ENCODE measurements around the gene LAMA5. TPM values are rescaled to one million over a fixed set of nuclear protein-coding genes. Genes with fewer than 3 reads are reported as not detected.

LAMA5 gene
- total and polyA plus RNA-seq, 2 donors (not counting 1 experiment from before 2014, with no cell fraction given), result 52.9 to 83.5 TPM

DNA sequence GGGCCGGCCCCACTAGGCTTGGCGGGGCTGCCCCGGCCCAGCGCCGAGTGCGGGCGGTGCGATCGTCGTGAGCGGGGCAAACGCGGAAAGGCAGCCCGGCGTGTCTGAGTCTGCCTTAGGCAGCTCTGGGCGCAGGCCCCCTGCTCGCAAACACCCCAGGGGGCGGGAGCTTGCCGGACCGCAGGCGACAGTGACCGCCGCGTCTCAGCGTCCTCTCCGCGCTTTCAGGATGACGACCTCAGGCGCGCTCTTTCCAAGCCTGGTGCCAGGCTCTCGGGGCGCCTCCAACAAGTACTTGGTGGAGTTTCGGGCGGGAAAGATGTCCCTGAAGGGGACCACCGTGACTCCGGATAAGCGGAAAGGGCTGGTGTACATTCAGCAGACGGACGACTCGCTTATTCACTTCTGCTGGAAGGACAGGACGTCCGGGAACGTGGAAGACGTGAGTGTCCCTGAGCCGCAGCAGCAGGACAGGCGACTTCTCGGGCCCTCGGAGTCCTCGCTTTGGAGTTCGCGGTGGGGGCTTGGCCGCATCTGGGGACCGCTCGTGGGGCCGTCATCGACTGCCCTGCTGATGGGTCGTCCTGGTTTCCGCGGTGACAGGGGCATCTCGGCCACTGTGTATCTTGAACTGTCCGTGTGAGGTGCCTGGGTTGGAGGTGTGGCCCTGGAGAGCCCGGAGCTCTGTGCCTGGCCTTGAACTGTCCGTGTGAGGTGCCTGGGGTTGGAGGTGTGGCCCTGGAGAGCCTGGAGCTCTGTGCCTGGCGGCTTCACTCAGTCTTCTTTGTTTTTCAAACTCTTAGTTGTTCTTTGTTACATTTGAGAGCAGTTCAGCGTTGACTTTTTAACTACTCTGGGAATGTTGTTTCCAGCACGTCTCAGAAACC, 63.5 kb downstream of the LAMA5 start:
- no peaks in the 10 kb centered on the region for H3K27me3 Mint-ChIP-seq
- peak overlapping the region; percentile 87 for H3K9ac ChIP-seq (ENCODE audit: low read length)
- POLR2A ChIA-PET, result interaction anchor here (0.6 to 1.6 kb wide), 4 partner anchors 34 to 314 kb away, joined by 3 to 15 read pairs (median 4); partner anchors contain the start of gene RPS21
- H3K9me3 ChIP-seq (ENCODE audit: control extremely low read depth in 1 of 3, control insufficient read depth in 2 of 3, insufficient read depth in 1 of 3, low read length in 2 of 3), result no peaks in the 10 kb centered on the region
- ATAC-seq (ENCODE audit: low read depth) (no peak), DNase-seq (peak; percentile 51)
- peak overlapping the region in 1 of 2 donors; percentile 74 for H3K27ac ChIP-seq (ENCODE audit: low read length in 2 of 2)
- no peaks in the 10 kb centered on the region for H3K27me3 ChIP-seq (replicated peaks in 1 of 4; ENCODE audit: control extremely low read depth in 1 of 4, control insufficient read depth in 3 of 4, insufficient read depth in 4 of 4, low read length in 3 of 4)
- H3K79me2 ChIP-seq (ENCODE audit: control insufficient read depth, insufficient read depth, low read length), result peaks cover 34% of the 10 kb centered on the region
- intact Hi-C loops (cut with micrococcal nuclease), result loop anchor here (2.0 to 10.0 kb wide), 6 partner anchors 121 to 504 kb away; partner anchors contain the start of genes MTG2 and SLCO4A1
- peak overlapping the region; percentile 65 for H3K27ac Mint-ChIP-seq
- no peaks in the 10 kb centered on the region for H3K9me3 Mint-ChIP-seq (ENCODE audit: insufficient read depth)
- peak overlapping the region; percentile 68 for H2AFZ ChIP-seq (ENCODE audit: insufficient read depth, low read depth, low read length, poor library complexity, severe bottlenecking)
- H3K4me1 Mint-ChIP-seq, result peaks cover 23% of the 10 kb centered on the region
- CTCF ChIA-PET, result interaction anchor here (9.2 kb wide), 1 partner anchor 79 kb away, joined by 81 read pairs; no protein-coding TSS in a partner anchor
- H3K4me3 ChIP-seq (ENCODE audit: control extremely low read depth in 1 of 5, extremely low read depth in 1 of 5, insufficient read depth in 1 of 5, low read depth in 2 of 5, low read length in 4 of 5), result peak overlapping the region; percentile 35 to 88 (median 70)
- H3K4me1 ChIP-seq (ENCODE audit: control insufficient read depth in 2 of 2, insufficient read depth in 2 of 2, low read length in 2 of 2), result peaks cover 15 to 29% of the 10 kb centered on the region in 2 donors
- H3K36me3 ChIP-seq (replicated peaks in 1 of 2; ENCODE audit: control extremely low read depth in 1 of 2, control insufficient read depth in 1 of 2, extremely low read depth in 1 of 2, insufficient read depth in 2 of 2, low read length in 1 of 2), result peaks cover 0 to 46% of the 10 kb centered on the region in 2 experiments
- WGBS (ENCODE audit: insufficient coverage), result 7% methylated on average over 66 of the region's 66 CpGs
- peak overlapping the region; percentile 87 for H3K4me3 Mint-ChIP-seq
- H3K4me2 ChIP-seq (replicated peaks; ENCODE audit: low read depth, low read length, poor library complexity, severe bottlenecking), result peak overlapping the region; percentile 100
- peaks cover 56% of the 10 kb centered on the region for H4K20me1 ChIP-seq (ENCODE audit: control insufficient read depth, insufficient read depth, low read length, poor library complexity, severe bottlenecking)
- no peak for TF ChIP-seq EZH2 (IDR thresholded peaks at IDR 0.05; ENCODE audit: borderline replicate concordance, insufficient read depth, low read depth, low read length, poor library complexity, severe bottlenecking)
- TF ChIP-seq, protein P1, sequence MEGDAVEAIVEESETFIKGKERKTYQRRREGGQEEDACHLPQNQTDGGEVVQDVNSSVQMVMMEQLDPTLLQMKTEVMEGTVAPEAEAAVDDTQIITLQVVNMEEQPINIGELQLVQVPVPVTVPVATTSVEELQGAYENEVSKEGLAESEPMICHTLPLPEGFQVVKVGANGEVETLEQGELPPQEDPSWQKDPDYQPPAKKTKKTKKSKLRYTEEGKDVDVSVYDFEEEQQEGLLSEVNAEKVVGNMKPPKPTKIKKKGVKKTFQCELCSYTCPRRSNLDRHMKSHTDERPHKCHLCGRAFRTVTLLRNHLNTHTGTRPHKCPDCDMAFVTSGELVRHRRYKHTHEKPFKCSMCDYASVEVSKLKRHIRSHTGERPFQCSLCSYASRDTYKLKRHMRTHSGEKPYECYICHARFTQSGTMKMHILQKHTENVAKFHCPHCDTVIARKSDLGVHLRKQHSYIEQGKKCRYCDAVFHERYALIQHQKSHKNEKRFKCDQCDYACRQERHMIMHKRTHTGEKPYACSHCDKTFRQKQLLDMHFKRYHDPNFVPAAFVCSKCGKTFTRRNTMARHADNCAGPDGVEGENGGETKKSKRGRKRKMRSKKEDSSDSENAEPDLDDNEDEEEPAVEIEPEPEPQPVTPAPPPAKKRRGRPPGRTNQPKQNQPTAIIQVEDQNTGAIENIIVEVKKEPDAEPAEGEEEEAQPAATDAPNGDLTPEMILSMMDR (IDR thresholded peaks at IDR 0.05), result no peak

All from B cell (primary cell).